ENCODE measurements around the gene CTSO.

Gene CTSO

GRCh38 chr4:155953151-155954117 is at the start of gene CTSO:
Gene CTSO (minus strand): TSS chr4:155953866. CDS start chr4:155953847, 19 bp downstream.
- DNase-seq (ENCODE audit: low read depth) = peak; percentile 57

- DNase-seq (ENCODE audit: low read depth) = no peak
Measured at GRCh38 chr4:156000491-156000890, 46.8 kb upstream of the CTSO start.

DNA sequence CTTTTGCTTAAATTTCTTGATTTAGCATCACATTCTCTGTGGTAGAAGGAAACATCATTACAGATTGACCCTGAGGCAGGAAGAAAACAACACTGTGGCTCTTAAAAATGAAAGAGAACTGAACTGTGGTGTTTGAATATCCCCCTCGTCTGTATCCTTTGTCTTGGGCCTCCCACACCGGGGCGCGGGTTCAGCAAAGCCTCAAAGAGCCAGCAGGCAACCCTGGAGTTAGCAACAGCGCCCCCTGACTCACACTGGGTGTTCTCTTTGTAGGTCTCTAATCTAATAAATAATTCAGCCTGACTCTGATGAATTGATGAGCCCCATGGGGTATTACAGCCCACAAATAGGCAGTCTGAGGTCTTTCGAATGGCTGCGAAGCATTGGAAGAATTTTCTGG is 46.1 kb upstream of the CTSO start:
- no peak for DNase-seq (ENCODE audit: low read depth)

DNA sequence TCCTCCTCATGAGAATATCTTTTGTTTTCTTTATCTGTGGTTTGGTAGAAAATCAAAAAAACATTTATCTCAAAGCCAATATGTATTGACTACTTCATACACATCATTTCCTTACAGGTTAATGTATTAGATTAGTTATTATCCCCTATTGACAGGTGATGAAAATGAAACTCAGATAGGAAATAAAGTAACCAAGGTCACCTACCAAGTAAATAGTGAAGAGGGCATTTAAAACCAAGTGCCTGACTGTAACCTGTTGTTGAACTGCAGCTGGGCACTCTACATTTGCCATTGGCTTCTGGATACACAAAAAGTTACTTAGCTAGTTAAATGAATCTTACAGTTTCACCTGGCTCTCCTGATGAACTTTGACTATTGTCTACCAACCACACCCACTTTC is 41.4 kb upstream of the CTSO start:
- DNase-seq (ENCODE audit: low read depth) = no peak

GRCh38 chr4:155984106-155984797 is 30.6 kb upstream of the CTSO start:
- DNase-seq (ENCODE audit: low read depth) = no peak

DNA sequence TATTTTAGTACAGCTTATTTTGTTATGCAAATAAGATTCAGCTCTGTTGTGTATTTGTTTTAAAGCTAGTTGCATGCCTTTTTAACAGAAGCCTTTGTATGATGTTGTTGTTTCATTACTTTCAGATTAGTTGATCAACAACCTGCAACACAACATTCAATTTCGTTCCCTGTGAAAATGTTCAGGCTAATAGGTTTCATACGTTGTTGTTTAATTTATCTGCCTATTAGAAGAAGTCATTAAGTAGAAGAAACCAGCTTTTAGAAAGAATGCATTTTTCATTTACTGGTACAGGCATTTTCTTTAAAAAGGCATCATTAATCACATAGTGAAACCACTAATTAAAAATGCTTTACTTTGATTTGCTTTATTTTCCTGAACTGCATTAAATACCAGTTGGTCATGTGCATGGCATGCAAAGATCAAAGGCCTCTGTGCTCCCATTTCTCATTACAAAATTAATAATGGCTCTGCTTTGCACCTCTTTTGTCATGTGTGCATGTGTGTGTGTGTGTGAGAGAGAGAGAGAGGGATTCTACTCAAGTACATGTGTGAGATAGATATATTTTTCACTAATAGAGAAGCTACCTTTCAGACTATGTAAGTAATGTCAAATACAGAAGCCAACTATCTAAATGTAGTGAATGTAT is 29.2 kb upstream of the CTSO start:
- no peak for DNase-seq (ENCODE audit: low read depth)

DNA sequence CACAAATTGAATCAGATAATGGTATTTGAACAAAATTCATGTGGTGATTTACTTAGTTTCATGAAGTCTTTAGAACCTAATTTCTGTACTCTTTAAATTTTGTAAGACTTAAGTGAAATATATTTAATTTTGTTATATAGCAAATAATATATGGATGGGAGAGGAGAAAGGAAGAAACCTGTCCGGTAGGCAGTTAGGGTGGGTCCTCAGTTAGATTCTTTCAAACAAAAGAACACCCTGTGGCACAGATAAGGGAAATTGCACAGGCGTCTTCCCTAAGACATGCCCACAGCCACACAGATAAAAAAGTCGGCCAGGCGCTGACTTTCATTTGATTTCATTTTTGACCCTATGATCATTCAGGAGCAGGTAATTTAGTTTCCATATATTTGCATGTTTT is 25.1 kb upstream of the CTSO start:
- DNase-seq (ENCODE audit: low read depth) = no peak

DNA sequence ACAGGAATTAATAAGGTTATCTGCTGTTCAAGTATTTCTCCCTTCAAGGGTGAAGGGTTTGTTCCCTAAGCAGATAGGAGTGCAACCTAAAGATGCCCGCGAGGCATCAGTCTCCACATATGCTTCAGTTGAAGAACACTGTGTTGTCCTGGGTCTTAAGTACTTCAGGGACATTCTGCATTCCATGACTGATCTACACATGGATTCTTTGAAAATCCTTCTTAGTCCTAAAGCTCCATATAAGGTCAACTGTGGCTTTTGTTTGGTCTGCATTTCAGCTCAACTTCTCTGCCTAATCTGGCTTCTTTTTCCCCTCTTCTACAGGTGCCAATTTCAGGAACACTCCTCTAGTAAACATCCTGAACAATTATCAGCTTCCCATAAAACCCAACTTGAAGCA is 21.8 kb upstream of the CTSO start:
- DNase-seq (ENCODE audit: low read depth) = no peak

DNA sequence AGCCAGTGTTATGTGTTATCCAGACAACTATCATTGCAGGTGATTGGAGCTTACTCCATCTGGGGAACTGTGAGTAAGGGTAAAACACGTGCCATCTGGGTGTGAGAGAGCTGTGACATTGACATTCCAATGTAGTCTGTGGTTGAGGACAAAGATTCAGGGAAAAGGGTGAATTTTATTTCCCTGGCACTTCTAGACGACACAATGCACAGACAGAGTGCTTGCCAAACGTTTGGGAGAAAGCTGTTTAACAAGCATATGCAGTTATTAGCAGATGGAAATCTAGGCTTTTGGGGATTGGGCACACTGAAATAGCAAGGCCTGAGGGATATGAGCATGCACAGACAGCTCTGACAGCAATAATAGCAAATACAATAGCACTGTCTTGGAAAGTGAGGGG is 21.3 kb upstream of the CTSO start:
- DNase-seq (ENCODE audit: low read depth) = no peak

DNA sequence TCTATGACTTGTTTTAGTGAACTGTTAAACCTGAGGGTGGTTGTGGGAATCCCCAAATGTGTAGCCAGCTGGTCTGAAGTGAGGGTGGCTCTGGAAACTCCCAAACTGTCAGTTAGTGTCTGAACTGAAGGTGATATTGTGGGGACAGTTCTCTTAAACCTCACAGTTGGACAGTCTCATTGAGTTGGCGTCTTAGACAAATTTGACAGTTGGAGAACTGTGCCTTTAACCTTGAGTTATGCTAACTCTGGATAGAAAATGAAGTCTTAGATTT is 20.7 kb upstream of the CTSO start:
- no peak for DNase-seq (ENCODE audit: low read depth)

DNA sequence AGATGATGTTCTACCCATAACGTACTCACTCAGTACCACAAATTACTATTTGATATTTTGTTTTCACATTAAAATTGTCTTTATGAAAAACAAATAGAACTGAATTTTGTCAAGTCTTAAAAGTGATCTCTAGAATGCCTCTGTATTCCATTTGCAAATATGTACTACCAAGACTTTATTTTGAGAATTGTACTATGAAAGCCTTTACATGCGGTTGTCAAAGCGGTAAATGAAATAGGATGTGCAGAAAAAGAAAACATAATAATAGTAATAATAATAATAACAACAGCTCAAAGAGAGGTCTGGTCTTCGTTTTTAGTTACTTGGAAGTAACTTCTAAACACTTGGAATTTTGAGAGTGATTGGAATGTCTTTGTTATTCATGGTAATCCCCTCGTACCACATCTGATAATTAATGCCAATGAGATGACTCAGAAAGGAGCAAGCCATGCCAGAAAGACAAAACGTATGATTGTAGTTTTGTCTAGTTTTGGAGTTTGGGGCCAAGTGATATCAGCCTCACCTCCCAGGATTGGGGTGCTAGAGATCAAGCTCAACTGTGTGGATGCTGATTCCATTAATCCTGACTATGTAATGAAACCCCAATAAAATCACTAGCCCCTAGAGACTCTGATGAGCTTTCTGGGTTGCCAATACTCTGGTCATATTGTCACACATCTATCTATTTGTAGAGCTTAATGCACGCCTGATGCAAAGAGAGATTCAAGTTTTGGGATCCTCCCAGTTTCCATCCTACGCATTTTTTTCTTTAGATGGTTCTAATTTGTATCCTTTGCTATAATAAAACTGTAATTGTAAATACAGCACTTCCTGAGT is 20.2 kb upstream of the CTSO start:
- DNase-seq (ENCODE audit: low read depth) = no peak

DNA sequence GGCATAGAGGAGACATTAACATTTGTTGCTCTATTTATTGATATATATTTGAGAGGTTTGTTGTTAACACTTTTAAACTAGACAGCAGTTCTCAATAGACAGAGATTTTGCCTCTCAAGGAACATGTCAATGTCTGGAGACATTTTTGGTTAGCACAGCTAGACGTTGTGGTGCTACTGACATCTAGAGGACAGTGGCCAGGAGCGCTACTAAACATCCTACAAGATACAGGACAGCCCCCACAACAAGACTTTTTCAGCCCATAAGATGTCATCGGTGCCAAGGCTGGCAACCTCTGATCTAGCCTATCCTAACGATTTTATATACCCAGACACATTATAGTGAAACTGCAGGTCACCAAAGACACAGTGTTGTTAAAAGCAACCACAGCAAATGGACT is 18.4 kb upstream of the CTSO start:
- no peak for DNase-seq (ENCODE audit: low read depth)

DNA sequence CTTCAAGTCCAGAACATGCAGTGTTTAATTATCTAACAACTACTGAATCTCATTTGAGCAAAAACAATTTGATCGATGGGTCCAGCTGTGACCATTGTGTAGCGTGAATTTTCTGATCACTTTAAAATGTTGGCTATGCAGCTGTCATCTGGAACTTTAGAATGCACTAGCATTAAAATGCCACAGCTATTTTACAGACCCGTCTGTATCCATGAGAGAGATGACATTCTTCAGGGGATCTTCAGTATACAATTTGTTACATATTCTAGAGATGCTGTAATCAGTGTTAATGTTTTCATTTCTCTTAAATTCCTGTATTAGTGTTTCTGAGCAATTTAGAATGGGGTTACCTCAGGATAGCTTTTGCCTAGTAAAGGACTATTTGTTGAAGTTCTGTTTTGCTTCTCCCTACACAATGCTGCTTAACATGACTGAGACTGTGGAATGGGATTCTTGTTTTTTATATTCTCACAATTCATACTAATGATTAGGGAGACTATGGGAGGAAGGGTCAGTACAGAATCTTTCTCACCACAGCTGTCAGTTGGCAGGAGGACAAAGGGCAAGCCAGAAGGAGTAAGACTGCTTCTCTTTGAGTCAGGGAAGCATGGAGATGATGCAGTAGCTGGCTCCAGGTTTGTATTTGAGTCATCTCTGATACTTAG is 13.2 kb upstream of the CTSO start:
- DNase-seq (ENCODE audit: low read depth) = no peak

DNA sequence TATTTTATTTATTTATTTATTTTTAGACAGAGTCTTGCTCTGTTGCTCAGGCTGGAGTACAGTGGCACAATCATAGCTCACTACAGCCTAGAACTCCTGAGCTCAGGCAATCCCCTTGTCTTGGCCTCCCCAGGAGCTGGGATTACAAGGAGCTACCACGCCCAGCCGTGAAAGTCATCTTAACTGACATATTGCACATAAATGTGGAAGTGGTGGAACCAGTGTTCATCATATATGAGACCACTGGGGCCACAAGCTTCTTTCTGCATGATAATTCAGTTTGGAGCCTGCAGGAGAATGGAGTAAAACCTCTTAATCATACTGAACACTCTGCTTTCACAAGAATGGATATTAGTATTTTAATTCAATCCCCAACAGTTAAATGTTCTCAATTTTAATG is 12.5 kb upstream of the CTSO start:
- DNase-seq (ENCODE audit: low read depth) = no peak

DNA sequence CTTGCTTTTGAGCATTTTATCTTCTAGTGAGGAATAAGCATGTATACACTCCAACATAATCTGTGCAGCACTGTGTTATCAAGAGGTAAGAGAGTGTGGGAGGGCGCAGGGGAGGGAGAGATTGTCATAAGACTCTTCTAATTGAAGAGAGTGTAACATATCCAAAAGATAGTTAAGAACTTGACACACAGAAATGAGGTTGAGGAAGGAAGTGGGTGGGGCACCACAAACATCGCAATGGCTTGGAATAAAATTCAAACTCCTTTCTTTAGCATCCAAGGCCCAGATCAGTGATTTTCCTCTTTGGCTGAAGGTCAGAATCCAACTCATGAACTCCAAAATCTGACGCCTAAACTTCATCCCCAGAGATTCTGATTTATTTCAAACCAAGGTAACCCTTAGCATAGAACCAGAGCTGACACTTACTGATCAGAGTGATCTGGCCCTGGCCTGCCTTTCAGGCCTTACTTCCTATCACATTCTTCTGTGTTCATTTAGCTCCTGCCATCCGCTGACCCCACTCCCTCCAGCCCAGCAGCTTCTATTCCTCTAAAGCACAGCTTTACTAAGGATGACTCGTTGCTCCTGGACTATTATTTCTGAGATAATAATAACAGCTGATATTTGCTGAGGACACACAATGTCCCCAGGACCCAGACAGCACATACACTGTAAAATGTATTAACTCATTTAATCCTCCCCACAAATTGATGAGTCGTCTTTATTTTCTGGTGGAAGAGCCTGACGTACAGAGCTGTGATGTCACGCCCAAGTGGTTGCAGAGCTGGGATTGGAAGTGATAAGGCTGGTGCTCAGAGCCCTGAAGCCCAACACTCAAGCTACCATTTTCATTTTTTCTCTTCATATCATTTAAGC is 10.6 kb upstream of the CTSO start:
- DNase-seq (ENCODE audit: low read depth) = no peak

GRCh38 chr4:155962767-155963166 is 9.1 kb upstream of the CTSO start:
- no peak for DNase-seq (ENCODE audit: low read depth)

GRCh38 chr4:155961575-155961974 is 7.9 kb upstream of the CTSO start:
- no peak for DNase-seq (ENCODE audit: low read depth)

GRCh38 chr4:155960522-155960921 is 6.9 kb upstream of the CTSO start:
- DNase-seq (ENCODE audit: low read depth) = no peak

DNA sequence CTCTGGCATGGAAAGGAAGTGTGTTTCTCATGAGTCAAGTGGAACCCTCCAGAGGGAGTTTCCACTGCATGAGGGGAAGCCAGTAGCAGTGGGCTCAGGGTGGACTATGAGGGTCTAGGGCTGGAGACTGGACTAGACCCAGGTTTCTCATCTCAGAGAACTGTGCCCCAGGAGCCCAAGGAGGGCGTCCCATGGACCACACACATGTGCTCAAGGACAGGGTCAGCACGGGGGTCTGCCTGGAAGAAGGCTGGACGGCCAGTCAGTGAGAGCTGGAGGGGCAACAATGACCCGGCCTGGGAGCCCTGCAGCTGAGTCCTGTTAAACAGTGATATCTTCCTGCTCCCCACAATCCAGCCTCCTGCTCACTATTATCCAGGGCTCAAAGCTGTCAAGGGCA is 5.8 kb upstream of the CTSO start:
- no peak for DNase-seq (ENCODE audit: low read depth)

GRCh38 chr4:155956461-155956860 is 2.8 kb upstream of the CTSO start:
- no peak for DNase-seq (ENCODE audit: low read depth)

GRCh38 chr4:155954939-155955338 is 1.3 kb upstream of the CTSO start:
- no peak for DNase-seq (ENCODE audit: low read depth)
